HG03342 (cell line): ENCODE data around the gene CAPRIN2.
A peak's percentile ranks its signal among the peaks of the same experiment; 100 is the strongest.

ENCODE experiments used
- ATAC-seq: cut with Tn5 transposase; IDR thresholded peaks from one replicate; pipeline ENCODE4 v1.9.1; 2021; ENCODE audit warnings: mild to moderate bottlenecking, moderate library complexity; ENCODE audit not compliant: unreplicated experiment

The CAPRIN2 gene

GRCh38 chr12:30700216-30700900, 54.4 kb downstream of the CAPRIN2 start:
- ATAC-seq = no peak

GRCh38 chr12:30698346-30698745, 56.4 kb downstream of the CAPRIN2 start:
- no peak for ATAC-seq

GRCh38 chr12:30696943-30697342, 57.8 kb downstream of the CAPRIN2 start:
- no peak for ATAC-seq

GRCh38 chr12:30696486-30696885, 58.3 kb downstream of the CAPRIN2 start:
- ATAC-seq = no peak

- ATAC-seq = peak; percentile 27
Observed at GRCh38 chr12:30696103-30696408, 58.7 kb downstream of the CAPRIN2 start.

GRCh38 chr12:30695199-30696102, 59.3 kb downstream of the CAPRIN2 start, which contains the start of gene IPO8:
Gene IPO8, minus strand, starts transcription at chr12:30695869. Its CDS starts 222 bp downstream, at chr12:30695647.
- peak; percentile 80 for ATAC-seq

- ATAC-seq = peak; percentile 21
Observed at GRCh38 chr12:30694412-30695198, 60.1 kb downstream of the CAPRIN2 start.

GRCh38 chr12:30692470-30692869, 62.3 kb downstream of the CAPRIN2 start:
- no peak for ATAC-seq

- no peak for ATAC-seq
Observed at GRCh38 chr12:30691122-30691879, 63.5 kb downstream of the CAPRIN2 start.

- no peak for ATAC-seq
Observed at GRCh38 chr12:30687265-30687986, 67.3 kb downstream of the CAPRIN2 start.

- ATAC-seq = no peak
Observed at GRCh38 chr12:30679241-30679640, 75.5 kb downstream of the CAPRIN2 start.

- ATAC-seq = no peak
Observed at GRCh38 chr12:30678221-30678620, 76.5 kb downstream of the CAPRIN2 start.

- ATAC-seq = no peak
Observed at GRCh38 chr12:30661210-30661609, 93.5 kb downstream of the CAPRIN2 start.
